GM18505 (cell line): ENCODE results near the gene D2HGDH.
"Not testable (repeated sequence)": the region's sequence is repeated elsewhere in the genome, so short reads cannot be mapped to it uniquely, and the experiment has no call there.

Experiments
- ATAC-seq: cut with Tn5 transposase; IDR thresholded peaks from one replicate; pipeline ENCODE4 v1.9.1; 2021; ENCODE audit not compliant: unreplicated experiment
- POLR2A ChIP-seq: IDR thresholded peaks from 4 replicates; pipeline ENCODE4 v1.6.1; 2011; ENCODE audit warnings: borderline replicate concordance; ENCODE audit not compliant: insufficient read depth, insufficient read length; ENCODE audit errors: extremely low read depth

D2HGDH gene

DNA sequence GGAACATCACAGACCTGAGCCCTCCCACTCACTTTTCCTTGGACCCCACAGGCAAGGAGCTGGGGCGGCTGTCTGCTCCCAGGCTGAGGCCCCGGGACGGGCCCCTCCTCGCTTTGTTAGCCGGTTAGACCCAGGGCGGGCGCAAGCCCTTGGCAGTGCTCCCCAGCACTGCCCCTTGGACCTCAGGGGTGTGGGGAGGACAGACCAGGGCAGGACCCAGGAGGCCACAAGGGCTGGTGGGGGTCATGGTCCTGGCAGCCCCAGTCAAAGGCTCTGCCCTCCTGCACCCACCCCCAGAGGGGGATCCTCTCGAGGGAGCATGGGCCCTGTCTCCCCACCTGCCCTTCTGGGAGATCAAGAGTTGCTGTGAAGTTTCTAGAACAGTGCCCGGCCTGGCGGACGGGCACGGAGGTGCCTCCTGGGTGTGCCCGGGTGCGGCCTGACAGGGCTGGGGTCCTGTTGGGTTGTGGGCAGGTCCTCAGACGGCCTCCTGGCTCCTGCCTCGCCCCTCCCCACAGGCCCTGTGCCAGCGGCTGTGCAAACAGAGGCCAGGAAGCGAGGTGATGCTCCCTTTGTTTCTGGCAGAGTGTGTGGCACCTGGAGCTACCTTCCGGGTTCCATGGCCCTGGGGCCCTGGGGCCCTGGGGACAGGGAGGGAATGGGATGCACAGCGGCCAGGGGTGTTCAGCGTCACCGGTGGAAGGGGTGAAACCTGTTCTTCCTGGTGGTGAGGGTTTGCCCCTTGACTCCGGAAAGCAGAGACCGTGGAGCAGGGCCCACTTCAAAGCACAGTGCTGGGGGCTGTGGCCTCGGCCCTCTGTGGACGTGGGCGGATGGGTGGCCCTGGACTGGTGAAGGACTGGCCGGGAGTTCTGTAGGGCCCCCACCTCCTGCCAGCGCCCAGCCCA lies 39.3 kb downstream of the D2HGDH start:
- TF ChIP-seq POLR2A: no peak
- ATAC-seq: no peak

DNA sequence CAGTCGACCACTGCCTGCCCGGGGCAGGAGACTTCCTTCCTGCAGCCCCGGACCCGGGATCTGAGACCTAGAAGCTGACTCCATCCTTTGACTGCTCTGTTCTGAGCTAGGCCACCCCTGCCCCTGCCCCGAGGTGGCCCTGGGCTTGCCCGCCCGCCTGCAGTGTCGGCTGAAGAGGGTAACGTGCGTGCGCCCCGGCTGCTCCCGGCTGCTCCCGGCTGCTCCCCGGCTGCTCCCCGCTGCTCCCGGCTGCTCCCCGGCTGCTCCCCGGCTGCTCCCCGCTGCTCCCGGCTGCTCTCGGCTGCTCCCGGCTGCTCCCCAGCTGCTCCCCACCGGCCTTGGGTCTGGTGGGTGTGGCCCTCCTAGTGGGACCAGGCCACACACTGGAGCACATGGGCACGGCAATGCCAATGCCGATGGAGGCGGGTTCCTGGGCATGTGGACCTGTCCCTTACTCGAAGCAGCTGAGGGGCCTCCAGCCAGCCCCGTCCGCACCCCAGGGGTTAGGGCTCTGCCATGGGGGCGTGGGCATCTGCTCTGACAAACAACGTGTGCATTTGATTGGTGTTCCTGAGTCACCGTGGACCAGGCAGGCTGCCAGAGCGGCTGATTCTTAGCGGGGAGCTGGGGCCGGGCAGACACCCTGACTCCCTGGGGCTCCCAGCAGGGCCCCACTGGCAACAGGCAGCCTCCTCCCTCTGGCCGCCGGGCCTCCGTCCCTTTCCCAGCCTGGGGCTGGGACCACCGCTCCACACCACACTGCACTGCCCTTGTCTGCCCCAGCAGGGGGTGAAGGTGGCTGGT lies 40.2 kb downstream of the D2HGDH start:
- no peak for ATAC-seq
- TF ChIP-seq POLR2A: no peak

GRCh38 chr2:241775223-241776177 lies 41.1 kb downstream of the D2HGDH start:
- TF ChIP-seq POLR2A: no peak
- no peak for ATAC-seq

GRCh38 chr2:241776336-241777169 lies 42.1 kb downstream of the D2HGDH start, which contains the start of gene GAL3ST2:
GAL3ST2 (plus strand) TSS chr2:241776822; CDS start chr2:241776956, 134 bp downstream.
- ATAC-seq: no peak
- no peak for TF ChIP-seq POLR2A

GRCh38 chr2:241777170-241777685 lies 42.8 kb downstream of the D2HGDH start:
- TF ChIP-seq POLR2A: no peak

DNA sequence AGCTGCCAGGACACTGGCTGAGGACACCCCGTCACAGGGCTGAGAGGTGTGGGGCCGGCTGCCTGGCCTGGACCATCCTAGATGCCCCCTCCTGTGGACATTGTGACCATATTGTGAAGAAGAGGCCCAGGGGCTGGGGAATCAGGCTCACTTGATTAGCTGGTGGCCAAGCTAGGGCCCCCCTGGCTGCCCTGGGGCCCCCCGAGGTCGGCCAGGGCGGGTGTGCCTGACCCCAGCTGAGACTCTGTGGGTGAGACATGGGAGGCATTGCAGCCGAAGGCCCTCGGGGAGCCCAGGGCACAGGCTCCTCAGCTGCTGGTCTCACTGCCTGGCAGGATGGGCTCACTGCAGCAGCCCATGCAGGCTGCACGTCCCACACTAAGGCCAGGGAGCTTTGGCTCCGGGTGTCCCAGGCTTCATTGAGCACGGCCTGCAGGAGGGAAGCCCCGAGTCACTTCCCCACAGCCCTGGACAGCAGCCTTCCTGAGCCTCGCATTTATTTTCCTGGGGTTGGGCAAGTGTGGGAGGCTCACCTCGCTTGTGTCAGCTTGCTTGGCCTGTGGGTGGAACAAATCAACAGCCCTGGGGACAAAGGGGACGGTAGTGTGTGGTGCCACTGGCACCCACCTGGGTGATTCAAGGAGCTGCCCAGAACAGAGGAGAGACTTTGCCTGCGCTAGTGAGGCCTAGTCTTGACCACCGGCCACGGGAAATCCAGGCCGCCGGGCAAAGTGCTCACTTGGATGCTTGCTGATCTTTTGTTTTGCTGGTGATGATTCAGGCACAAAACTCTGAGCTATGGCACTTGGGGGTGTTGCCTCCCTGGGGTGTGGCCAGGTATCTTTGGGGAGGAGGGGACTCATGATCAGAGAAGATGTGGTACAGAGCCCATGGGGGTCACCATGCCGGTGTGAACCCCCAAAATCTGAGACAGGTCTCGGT lies 43.5 kb downstream of the D2HGDH start:
- no peak for TF ChIP-seq POLR2A
- ATAC-seq: no peak

More at GRCh38 chr2:241777170-241777685, 42.8 kb downstream of the D2HGDH start:
- no peak for ATAC-seq

- no peak for TF ChIP-seq POLR2A
Measured at GRCh38 chr2:241780939-241781569, 46.6 kb downstream of the D2HGDH start.

GRCh38 chr2:241782053-241782452 lies 47.6 kb downstream of the D2HGDH start:
- not testable (repeated sequence) for ATAC-seq

More at GRCh38 chr2:241780939-241781569, 46.6 kb downstream of the D2HGDH start:
- ATAC-seq: no peak

- no peak for TF ChIP-seq POLR2A
- ATAC-seq: no peak
Measured at GRCh38 chr2:241788135-241788534, 53.7 kb downstream of the D2HGDH start.

DNA sequence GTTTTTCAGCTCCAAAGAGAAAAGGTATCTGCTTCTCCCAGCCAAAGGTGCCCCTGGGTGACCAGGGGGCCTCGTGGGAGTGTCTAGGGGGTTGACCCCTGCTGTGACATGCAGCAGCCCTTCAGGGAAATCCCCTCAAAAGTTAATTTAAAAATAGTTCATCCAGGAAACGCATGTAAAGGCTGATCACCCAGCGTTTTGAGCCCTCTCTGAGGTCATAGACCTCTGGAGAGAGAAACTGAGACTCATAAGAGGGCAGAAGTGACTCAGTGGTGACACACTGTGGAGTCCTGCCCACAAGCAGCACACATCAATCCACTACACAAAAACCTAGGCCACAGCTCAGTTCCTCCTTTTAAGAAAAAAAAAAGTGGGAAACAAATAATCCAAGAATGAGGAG lies 54.1 kb downstream of the D2HGDH start:
- TF ChIP-seq POLR2A: no peak
- no peak for ATAC-seq

DNA sequence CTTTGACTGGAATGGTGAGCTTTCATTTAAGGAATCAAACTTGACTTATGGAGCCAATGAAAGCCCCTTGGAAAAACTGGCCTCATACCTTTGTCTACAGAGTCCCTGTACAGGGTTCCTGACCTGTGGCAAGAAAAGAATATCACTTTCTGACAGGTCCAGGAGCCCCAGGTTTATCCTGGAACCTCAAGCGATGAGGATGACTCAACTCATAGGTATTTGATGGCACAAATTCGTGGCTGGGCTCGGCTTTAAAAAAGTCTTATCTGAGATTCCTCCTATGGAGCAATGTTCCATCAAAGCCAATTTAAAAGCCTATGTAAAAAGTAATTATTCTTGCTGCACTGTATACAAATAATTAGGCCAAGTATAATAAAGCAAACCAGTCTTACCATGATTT lies 57.0 kb downstream of the D2HGDH start:
- ATAC-seq: not testable (repeated sequence)
